GM21367 (cell line): ENCODE results near the gene NIPAL3.
"Not testable (repeated sequence)": the region's sequence is repeated elsewhere in the genome, so short reads cannot be mapped to it uniquely, and the experiment has no call there.

Experiments
- ATAC-seq: cut with Tn5 transposase; IDR thresholded peaks from one replicate; pipeline ENCODE4 v1.9.1; 2021; ENCODE audit not compliant: unreplicated experiment

The NIPAL3 gene

DNA sequence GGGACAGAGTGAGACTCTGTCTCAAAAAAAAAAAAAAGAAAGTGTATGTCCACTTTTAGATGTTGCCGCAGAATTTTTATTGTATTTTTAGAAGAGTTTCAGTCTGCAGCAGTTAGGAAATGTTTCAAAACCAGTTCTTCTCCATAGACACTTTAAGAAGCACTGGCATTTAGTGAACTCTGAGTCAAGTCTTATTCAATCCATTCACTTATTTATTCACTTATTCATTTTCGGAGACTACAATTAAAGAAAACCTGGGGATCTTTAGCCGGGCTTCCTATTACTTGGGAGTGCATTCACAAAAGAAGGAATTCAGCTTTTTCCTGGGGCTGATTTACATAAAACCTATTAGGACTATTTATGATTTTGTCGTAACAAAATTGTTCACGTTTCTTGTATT, 99.3 kb downstream of the NIPAL3 start:
- no peak for ATAC-seq

GRCh38 chr1:24515671-24516209, 100.1 kb downstream of the NIPAL3 start:
- ATAC-seq: not testable (repeated sequence)

DNA sequence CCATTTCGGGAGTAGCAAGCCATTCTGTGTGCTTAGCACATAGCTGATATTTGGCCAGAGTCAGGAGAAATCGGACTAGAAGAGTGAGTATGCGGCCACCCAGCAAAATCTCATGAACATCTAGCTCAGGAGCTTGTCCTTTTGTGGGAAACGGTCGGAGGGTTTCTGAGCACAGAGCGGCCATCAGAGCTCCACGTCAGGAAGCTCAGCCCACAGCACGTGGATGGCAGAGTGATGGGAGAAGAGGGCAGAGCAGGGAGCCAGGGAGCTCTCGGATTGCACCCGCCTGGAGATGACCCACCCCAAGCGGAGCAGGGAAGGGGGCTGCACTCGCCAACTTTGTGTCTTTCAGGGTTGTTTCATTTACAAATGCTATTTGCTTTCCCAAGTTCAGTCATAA, 100.9 kb downstream of the NIPAL3 start:
- no peak for ATAC-seq

GRCh38 chr1:24517898-24518297, 102.3 kb downstream of the NIPAL3 start:
- ATAC-seq: no peak

DNA sequence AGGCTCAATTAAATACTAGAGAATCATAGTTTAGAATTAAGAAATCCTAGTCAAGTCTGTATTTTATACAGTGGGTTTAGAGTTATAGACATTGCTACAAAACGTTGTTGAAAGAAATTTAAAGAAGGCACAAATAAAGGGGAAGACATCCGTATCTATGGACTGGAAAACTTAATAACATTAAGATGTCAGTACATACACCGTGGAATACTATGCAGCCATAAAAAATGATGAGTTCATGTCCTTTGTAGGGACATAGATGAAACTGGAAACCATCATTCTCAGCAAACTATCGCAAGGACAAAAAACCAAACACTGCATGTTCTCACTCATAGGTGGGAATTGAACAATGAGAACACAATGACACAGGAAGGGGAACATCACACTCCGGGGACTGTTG, 104.7 kb downstream of the NIPAL3 start:
- ATAC-seq: not testable (repeated sequence)
